GM21529 (cell line): ENCODE results near the gene COA8.

Experiments used
- ATAC-seq: cut with Tn5 transposase; IDR thresholded peaks from one replicate; pipeline ENCODE4 v1.9.1; 2021; ENCODE audit not compliant: unreplicated experiment

The COA8 gene

DNA sequence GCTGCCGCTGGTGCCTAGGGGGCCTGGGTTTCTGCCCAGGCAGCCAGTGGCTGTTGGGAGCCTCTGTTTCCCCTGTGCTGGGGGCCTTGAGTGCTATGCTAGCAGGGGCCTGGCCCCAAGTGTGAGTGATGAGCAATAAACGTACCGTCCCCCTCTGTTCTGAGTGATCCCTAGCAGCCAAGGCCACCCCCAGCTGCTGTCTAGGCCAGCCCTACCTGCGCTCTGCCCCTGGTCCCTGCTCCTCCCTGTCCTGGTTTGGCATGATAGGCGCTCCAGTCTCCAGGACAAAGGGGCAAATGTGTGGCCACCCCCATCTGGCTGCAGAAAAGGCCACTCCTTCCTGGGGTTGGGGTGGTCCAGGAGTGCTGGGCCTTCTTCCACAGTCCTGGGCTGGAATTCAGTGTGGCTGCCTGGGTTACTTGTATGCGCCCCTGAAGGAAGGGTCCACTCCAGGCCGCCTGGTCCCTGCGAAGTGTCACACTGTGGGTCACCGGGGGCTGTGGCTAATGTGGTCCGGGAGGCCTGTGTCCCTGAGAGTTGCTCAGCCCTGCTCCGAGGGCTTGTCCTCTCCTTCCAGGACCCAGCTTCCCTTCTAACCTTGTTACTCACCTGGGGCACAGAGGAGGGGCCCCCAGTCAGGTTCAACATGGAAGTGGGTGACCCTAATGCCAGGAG is 26.7 kb upstream of the COA8 start:
- no peak for ATAC-seq

- ATAC-seq = no peak
Observed at GRCh38 chr14:103536693-103537092, 26.1 kb upstream of the COA8 start.

DNA sequence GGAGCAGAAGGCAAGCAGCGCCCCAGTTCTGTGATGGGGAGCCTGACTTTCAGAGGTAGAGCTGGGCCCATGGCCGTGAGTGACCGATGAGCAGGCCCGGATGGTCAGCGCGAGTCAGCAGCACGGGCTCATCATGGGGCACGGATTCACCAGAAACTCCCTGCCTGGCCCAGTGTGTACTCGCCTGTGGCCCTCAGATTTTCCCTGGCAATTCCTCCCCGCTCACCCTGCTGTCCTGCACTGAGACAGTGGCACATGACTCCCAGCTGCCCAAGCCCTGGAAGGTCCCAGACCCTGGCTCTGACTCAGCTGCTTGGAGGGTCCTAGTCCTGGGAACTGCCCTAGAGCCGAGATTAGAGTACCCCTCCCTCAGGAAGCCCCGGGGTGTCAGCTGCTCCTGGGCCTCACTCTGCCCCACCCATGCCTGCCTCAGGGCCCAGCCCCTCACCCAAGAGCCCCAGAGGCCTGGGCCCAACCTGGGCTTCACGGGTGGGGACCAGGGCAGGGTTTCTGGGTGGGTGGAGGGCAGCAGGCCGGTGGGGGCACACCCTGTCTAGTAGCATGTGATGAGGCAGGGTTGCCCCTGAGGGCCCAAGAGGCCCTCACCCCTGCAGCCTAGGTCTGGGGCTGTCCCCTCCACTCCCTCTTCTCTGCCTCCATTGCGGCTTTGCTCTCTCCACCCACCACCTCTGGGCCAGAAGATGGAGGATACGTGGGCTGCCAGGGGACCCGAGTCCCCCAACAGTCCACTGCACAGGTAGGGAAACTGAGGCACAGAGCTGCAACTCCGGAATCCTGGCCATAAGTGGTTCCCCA is 25.4 kb upstream of the COA8 start:
- ATAC-seq = no peak

DNA sequence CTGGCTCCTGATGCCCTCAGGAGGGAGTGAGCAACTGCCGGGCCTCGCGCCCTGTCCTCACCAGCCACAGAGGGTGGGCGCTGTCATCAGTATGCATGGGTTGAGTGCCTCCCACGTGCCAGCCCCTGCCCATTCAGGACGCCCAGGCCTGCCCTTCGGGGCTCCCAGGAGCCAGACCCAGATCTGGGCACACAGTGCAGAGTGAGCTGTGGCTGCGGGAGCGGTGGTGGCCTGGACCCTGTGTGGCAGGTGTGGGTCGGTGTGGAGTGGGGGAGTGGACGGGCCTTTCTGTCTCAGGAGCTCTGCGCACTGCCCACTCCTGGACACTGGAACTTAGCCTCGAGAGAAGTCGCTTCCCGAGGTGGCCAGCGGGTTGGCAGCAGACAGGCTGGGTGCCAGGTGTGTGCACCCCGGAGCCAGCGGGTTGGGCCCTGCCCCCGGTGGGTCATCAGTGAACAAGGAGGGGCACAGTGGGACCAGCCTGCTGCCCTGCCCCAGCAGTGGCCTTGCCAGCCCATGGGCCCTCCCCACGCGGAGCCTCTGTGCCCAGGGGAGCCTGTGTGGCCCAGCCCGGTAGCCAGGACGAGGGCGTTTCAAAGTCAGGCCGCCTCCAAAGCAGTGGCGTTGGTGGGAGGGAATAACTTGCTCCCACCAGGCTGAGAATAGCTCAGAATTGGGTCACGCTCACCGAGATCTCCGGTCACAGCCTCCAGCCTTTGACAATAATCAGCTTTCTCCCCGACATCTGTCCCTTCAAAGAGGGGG is 24.3 kb upstream of the COA8 start:
- ATAC-seq = no peak

GRCh38 chr14:103539056-103539825 is 23.5 kb upstream of the COA8 start:
- no peak for ATAC-seq

DNA sequence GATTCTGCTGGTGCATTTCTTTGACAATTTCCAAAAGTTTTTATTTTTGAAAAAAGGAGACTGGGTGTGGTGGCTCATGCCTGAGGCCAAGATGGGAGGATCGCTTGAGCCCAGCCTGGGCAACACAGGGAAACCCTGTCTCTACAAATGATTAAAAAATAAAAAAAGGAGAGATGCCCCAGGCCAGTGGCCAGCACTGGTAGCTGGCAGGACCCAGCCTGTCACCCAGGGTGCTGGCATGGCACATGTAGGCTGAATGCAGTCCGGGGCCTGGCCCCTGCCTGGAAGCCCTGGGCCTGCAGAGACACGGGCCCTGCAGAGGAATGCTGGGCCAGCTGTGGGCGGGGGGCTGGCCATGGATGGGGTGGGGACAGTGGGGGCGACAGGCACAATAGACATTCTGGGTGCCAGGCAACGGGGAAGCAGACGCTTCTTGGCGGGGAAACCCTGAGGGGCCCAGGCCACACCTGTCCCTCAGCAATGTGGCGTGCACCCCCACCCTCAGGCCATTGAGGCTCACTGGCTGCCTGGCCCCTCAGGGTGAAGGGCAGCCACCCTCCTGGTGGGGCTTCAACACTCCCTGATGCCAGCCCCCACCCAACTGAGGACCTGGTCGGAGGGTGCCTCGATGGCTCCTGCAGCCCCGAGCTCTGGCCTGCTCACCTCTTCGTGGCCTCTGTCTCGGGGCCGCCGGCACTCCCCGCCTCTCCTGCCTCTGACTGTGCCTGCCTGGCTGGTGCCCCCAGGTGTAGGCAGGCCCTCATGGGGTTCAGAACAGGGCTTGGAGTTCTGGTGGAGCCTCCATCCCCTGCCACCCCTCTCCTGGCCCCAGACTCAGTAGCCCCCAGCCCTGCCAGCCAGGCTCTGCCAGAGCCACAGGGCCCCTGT is 21.7 kb upstream of the COA8 start:
- no peak for ATAC-seq

DNA sequence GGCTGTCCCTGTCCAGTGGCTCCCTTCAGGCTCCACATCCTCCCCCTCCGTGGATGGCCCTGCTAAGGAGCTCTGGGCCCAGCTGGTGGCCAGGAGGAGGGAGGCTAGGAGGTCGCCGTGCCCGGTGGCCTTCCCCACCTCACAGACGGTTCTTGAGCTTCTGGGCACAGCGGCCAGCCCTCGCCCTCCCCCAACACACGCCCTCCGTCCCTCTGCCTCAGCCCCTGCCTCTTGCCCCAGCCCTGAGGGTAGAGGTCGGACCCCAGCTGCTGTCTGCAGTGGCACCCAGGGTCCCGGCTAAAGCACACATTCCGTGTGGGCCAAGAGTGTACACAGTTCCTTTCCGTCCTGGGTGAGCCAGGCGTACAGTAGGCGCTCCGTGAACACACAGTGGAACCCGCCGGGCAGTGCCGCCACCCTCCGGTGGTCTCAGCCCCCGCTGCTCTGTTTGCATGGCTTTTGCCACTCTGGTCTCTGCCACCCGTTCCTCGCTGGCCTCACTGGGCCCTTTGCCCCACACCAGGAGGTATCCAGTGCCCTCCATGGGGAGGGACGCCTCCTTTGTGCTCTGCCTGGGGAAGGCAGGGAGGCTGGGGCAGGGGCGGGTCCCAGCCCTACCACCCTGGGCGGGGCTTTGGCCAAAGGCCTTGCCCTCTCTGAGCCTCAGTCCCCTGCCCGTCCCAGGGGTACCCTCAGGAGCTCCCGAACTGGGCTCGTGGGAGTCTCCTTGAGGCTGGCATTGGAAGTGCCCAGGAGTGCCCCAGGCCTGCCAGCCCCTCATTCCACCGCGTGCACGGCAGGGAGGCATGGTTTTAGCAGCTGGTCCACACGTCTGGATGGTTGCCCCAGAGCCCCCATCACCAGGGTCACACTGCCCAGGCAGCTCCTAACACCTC is 20.8 kb upstream of the COA8 start:
- no peak for ATAC-seq

GRCh38 chr14:103542605-103543088 is 20.1 kb upstream of the COA8 start:
- ATAC-seq = no peak

DNA sequence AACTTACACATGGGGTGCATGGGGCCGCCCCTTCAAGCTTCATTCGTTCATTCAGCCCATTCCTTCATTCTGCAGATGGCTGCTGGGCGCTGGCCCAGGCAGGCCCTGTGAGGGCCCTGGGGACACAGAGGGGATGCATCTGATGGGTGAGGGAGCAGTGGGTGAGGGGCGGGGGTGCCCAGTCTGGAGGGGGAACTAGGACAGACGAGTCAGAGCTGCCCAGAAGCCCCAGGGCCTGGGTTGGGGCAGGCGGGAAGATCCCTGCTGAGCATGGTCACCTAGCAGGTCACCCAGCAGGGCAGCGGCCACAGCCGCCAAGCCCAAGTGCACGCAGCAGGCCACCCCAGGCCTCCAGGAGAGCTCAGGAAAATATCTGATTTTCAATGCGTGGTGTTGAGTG is 19.6 kb upstream of the COA8 start:
- no peak for ATAC-seq

- no peak for ATAC-seq
Observed at GRCh38 chr14:103543721-103544387, 18.9 kb upstream of the COA8 start.

DNA sequence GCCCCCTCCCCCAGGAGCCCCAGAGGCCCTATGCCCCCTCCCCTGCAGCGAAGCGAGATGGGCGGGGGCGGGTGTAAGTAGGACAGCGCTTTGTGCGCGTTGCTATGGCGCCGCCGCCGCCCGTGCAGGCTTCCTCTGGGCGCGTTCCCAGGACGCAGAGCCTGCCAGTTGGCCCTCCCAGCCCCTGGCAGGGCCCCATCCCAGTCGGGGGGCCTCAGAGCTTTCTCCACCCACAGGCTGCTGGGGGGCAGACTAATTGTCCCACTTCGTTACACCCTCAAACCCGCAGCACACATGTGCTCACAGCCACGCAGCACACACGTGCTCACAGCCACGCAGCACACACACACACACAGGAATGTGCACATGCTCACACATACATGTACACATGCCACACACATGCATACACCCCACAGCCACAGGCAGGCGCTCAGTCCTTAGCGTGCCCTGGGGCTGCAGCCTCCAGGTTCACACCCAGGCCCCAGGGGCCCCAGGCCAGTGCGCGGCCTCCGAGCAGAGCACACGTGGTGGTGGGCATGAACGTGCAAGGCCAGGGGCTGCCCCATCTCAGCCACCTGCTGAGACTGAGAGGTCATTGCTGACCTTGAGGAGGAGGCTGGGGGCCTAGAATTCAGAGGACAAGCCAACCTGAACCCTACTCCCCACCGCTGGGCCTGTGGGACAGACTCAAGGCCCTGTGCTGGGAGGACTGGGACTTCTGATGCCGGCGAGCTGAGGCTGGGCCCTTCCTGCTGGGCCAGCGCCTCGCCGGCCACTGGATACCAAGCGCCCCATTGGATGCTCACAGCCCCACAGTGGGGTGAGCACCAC is 18.2 kb upstream of the COA8 start:
- no peak for ATAC-seq

DNA sequence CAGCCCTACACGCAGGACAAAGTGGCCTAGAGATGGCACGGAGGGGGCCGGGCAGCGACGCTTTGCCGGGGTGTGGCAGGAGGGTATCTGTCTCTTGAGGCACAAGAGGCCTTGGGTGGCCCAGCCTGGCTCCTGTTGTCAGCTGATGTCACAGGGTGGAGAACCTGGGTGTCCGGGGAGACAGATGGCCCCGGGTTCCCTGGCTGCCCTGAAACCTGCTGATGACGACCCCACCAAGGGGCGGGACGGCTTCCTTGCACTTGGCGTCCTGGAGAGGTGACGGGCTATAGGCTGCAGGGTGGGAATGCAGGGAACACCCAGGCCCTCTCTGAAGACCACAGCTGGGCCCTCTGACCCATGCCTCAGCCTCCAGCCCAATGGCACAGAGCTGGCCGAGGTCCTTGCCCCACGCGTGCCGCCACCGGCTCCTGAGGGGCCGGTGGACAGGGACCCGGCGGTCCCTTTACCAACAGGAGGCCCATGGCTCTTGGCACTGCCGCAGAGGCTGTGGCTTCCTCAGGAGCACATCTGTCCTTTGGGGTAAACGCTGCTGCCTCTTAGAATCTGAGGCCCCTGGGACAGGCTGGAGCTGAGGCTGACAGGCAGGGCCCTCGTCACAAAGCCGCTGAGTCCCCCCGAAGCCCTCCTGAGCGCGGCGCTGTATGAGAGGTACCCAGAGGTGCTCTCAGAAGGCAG is 17.4 kb upstream of the COA8 start:
- no peak for ATAC-seq

GRCh38 chr14:103545915-103546651 is 16.7 kb upstream of the COA8 start:
- ATAC-seq = no peak

- peak; percentile 67 for ATAC-seq
Observed at GRCh38 chr14:103546652-103547454, 15.9 kb upstream of the COA8 start.

- ATAC-seq = no peak
Observed at GRCh38 chr14:103547455-103547940, 15.3 kb upstream of the COA8 start.
